ENCODE results near the gene SRSF6. TPM values are rescaled to one million over a fixed set of nuclear protein-coding genes. Genes with fewer than 3 reads are reported as not detected.

Gene SRSF6
- total RNA-seq, 1 experiment from 2014 or later = 242 TPM

- Histone ChIP-seq H3K79me2 (ENCODE audit: insufficient read depth, low read length) (peaks cover 56% of the 10 kb centered on the region), H3K4me2 (ENCODE audit: low read length) (peak overlapping the region; percentile 86), H3K27ac (ENCODE audit: low read depth, low read length) (peak overlapping the region; percentile 100), H3K36me3 (ENCODE audit: control insufficient read depth in 1 of 2, insufficient read depth in 2 of 2, low read length in 2 of 2) (peaks cover 43 to 45% of the 10 kb centered on the region in 2 experiments), H2AFZ (ENCODE audit: low read depth, low read length, poor library complexity, severe bottlenecking) (no peak overlapping the region), H3K27me3 (ENCODE audit: insufficient read depth, low read length) (no peaks in the 10 kb centered on the region), H3K4me1 (ENCODE audit: control insufficient read depth in 1 of 2, insufficient read depth in 2 of 2, low read length in 2 of 2) (peaks cover 5 to 15% of the 10 kb centered on the region in 2 experiments; a peak in 3 of 4 replicates), H4K20me1 (ENCODE audit: insufficient read depth) (peaks cover 37% of the 10 kb centered on the region), H3K9me3 (ENCODE audit: control insufficient read depth in 1 of 2, insufficient read depth in 1 of 2, low read depth in 1 of 2, low read length in 2 of 2) (no peaks in the 10 kb centered on the region), H3K9ac (ENCODE audit: low read length) (peak overlapping the region; percentile 99), H3K4me3 (replicated peaks in 1 of 2; ENCODE audit: low read depth in 1 of 2, low read length in 2 of 2) (peak overlapping the region; percentile 82 to 83), H3K9me2 (ENCODE audit: insufficient read depth) (no peaks in the 10 kb centered on the region)
- intact Hi-C loops (cut with micrococcal nuclease) = no loop called here
- ATAC-seq = no peak
- TF ChIP-seq EGR1 (IDR thresholded peaks at IDR 0.05; ENCODE audit: low read depth) = peak; percentile 35; the same call in 1 of the 2 replicates
- TF ChIP-seq SIN3A (IDR thresholded peaks at IDR 0.05; ENCODE audit: low read depth) = peak; percentile 5; the same call in 1 of the 2 replicates
- no peak for TF ChIP-seq ZFX (IDR thresholded peaks at IDR 0.05)
- POLR2A ChIA-PET = interaction anchor here (0.6 to 3.6 kb wide), 13 partner anchors 8 to 400 kb away, joined by 3 to 22 read pairs (median 4); partner anchors contain the start of genes IFT52 and L3MBTL1
- RAD21 ChIA-PET (ENCODE audit: low non-redundant PET in 1 of 2, low total read pairs in 2 of 2, uncharacterized antibody in 2 of 2, unreplicated experiment in 2 of 2) = no interaction called here
- DNase-seq (ENCODE audit: low read depth, low spot score) = no peak
- CTCF ChIA-PET = interaction anchor here (2.3 kb wide), 1 partner anchor 10 kb away, joined by 20 read pairs; no protein-coding TSS in a partner anchor
- no TSS peak for BruUV-seq (replicated peaks)
Measured at GRCh38 chr20:43458422-43458924, 777 bp downstream of the SRSF6 start.

GRCh38 chr20:43459022-43459942 is 1.6 kb downstream of the SRSF6 start:
- Histone ChIP-seq H4K20me1 (ENCODE audit: insufficient read depth) (peaks cover 45% of the 10 kb centered on the region), H3K4me3 (replicated peaks in 1 of 2; ENCODE audit: low read depth in 1 of 2, low read length in 2 of 2) (peak overlapping the region; percentile 82 to 83), H3K9ac (ENCODE audit: low read length) (peak overlapping the region; percentile 99), H3K9me2 (ENCODE audit: insufficient read depth) (no peaks in the 10 kb centered on the region), H2AFZ (ENCODE audit: low read depth, low read length, poor library complexity, severe bottlenecking) (no peak overlapping the region), H3K36me3 (ENCODE audit: control insufficient read depth in 1 of 2, insufficient read depth in 2 of 2, low read length in 2 of 2) (peaks cover 50 to 53% of the 10 kb centered on the region in 2 experiments), H3K27ac (ENCODE audit: low read depth, low read length) (no peak overlapping the region; the same call in 1 of the 2 replicates), H3K4me1 (ENCODE audit: control insufficient read depth in 1 of 2, insufficient read depth in 2 of 2, low read length in 2 of 2) (peaks cover 5 to 15% of the 10 kb centered on the region in 2 experiments; a peak in 3 of 4 replicates), H3K27me3 (ENCODE audit: insufficient read depth, low read length) (no peaks in the 10 kb centered on the region), H3K9me3 (ENCODE audit: control insufficient read depth in 1 of 2, insufficient read depth in 1 of 2, low read depth in 1 of 2, low read length in 2 of 2) (no peaks in the 10 kb centered on the region), H3K4me2 (ENCODE audit: low read length) (peak overlapping the region; percentile 86), H3K79me2 (ENCODE audit: insufficient read depth, low read length) (peaks cover 65% of the 10 kb centered on the region)
- ATAC-seq (no peak), DNase-seq (ENCODE audit: low read depth, low spot score) (no peak)
- ChIA-PET CTCF (interaction anchor here (2.3 kb wide), 1 partner anchor 11 kb away, joined by 20 read pairs; no protein-coding TSS in a partner anchor), POLR2A (interaction anchor here (0.7 to 3.6 kb wide), 4 partner anchors 48 to 276 kb away, joined by 3 to 22 read pairs (median 4); partner anchors contain the start of genes IFT52 and L3MBTL1), RAD21 (ENCODE audit: low non-redundant PET in 1 of 2, low total read pairs in 2 of 2, uncharacterized antibody in 2 of 2, unreplicated experiment in 2 of 2) (no interaction called here)
- TSS peak; percentile 57 for BruUV-seq (replicated peaks)
- intact Hi-C loops (cut with micrococcal nuclease) = no loop called here
- no peak for TF ChIP-seq REST (IDR thresholded peaks at IDR 0.05; ENCODE audit: low read depth)
- TF ChIP-seq YY1 (IDR thresholded peaks at IDR 0.05; ENCODE audit: extremely low read depth, insufficient replicate concordance, low read depth, low read length) = no peak
- TF ChIP-seq ZBTB33 (IDR thresholded peaks at IDR 0.05; ENCODE audit: extremely low read depth, insufficient replicate concordance, low read length) = no peak
- no peak for TF ChIP-seq ZNF274 (IDR thresholded peaks at IDR 0.05; ENCODE audit: low read depth, low read length)
- no peak for TF ChIP-seq RAD21 (IDR thresholded peaks at IDR 0.05; ENCODE audit: low read depth)
- TF ChIP-seq ELF1 (IDR thresholded peaks at IDR 0.05; ENCODE audit: borderline replicate concordance, low read depth) = no peak
- no peak for TF ChIP-seq CEBPB (IDR thresholded peaks at IDR 0.05; ENCODE audit: low read depth)
- TF ChIP-seq SP1 (IDR thresholded peaks at IDR 0.05; ENCODE audit: low read depth) = no peak
- no peak for TF ChIP-seq JUND (IDR thresholded peaks at IDR 0.05)
- TF ChIP-seq ZFX (IDR thresholded peaks at IDR 0.05) = no peak

Data from HCT116 (cell line).